IMR-90 (cell line): ENCODE data around the gene CEBPG.

Experiments used
- BHLHE40 ChIP-seq: fragments of 150-350 bp; IDR thresholded peaks from 2 replicates; pipeline ENCODE4 v1.6.1; 2016; ENCODE audit warnings: mild to moderate bottlenecking, low read depth, low read length
- CEBPB ChIP-seq: IDR thresholded peaks from 2 replicates; pipeline ENCODE4 v1.6.1; 2012; ENCODE audit warnings: low read depth, low read length, improper control_type of control experiment
- CHD1 ChIP-seq: IDR thresholded peaks from 2 replicates; pipeline ENCODE4 v1.6.1; 2012; ENCODE audit warnings: low read depth, low read length, improper control_type of control experiment
- FOS ChIP-seq: fragments of 150-350 bp; IDR thresholded peaks from 2 replicates; pipeline ENCODE4 v1.6.1; 2016; ENCODE audit warnings: low read depth, low read length
- MAFK ChIP-seq: IDR thresholded peaks from 2 replicates; pipeline ENCODE4 v1.6.1; 2012; ENCODE audit warnings: low read depth, low read length, improper control_type of control experiment
- MXI1 ChIP-seq: IDR thresholded peaks from 2 replicates; pipeline ENCODE4 v1.6.1; 2012; ENCODE audit warnings: low read depth, mild to moderate bottlenecking, low read length, moderate library complexity, borderline replicate concordance
- POLR2A ChIP-seq: IDR thresholded peaks from 2 replicates; pipeline ENCODE4 v1.6.1; 2012; ENCODE audit warnings: mild to moderate bottlenecking, low read depth, low read length
- RAD21 ChIP-seq: IDR thresholded peaks from 2 replicates; pipeline ENCODE4 v1.6.1; 2012; ENCODE audit warnings: low read length, improper control_type of control experiment
- RCOR1 ChIP-seq: IDR thresholded peaks from 2 replicates; pipeline ENCODE4 v1.6.1; 2012; ENCODE audit warnings: mild to moderate bottlenecking, low read length, improper control_type of control experiment; ENCODE audit not compliant: insufficient replicate concordance
- RFX5 ChIP-seq: IDR thresholded peaks from 2 replicates; pipeline ENCODE4 v1.8.0; 2012; ENCODE audit warnings: low read depth, mild to moderate bottlenecking, low read length, moderate library complexity
- SMC3 ChIP-seq: fragments of 150-350 bp; IDR thresholded peaks from 2 replicates; pipeline ENCODE4 v1.6.1; 2016; ENCODE audit warnings: low read depth, mild to moderate bottlenecking, antibody characterized with exemption, low read length, moderate library complexity
- USF2 ChIP-seq: fragments of 150-350 bp; IDR thresholded peaks from 2 replicates; pipeline ENCODE4 v1.6.1; 2017; ENCODE audit warnings: mild to moderate bottlenecking, antibody characterized with exemption, low read length, low read depth
- TF ChIP-seq, protein P1 (sequence below): conservative IDR thresholded peaks from 2 replicates; pipeline ENCODE4 v1.5.1; 2012; ENCODE audit warnings: mild to moderate bottlenecking, low read depth, low read length, improper control_type of control experiment
- TF ChIP-seq, protein P2 (sequence below): fragments of 150-350 bp; IDR thresholded peaks from 2 replicates; pipeline ENCODE4 v1.6.1; 2016; ENCODE audit warnings: low read depth, mild to moderate bottlenecking, low read length, moderate library complexity, borderline replicate concordance

- TF ChIP-seq, protein P1, sequence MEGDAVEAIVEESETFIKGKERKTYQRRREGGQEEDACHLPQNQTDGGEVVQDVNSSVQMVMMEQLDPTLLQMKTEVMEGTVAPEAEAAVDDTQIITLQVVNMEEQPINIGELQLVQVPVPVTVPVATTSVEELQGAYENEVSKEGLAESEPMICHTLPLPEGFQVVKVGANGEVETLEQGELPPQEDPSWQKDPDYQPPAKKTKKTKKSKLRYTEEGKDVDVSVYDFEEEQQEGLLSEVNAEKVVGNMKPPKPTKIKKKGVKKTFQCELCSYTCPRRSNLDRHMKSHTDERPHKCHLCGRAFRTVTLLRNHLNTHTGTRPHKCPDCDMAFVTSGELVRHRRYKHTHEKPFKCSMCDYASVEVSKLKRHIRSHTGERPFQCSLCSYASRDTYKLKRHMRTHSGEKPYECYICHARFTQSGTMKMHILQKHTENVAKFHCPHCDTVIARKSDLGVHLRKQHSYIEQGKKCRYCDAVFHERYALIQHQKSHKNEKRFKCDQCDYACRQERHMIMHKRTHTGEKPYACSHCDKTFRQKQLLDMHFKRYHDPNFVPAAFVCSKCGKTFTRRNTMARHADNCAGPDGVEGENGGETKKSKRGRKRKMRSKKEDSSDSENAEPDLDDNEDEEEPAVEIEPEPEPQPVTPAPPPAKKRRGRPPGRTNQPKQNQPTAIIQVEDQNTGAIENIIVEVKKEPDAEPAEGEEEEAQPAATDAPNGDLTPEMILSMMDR: no peak
- TF ChIP-seq POLR2A (no peak), MXI1 (no peak), CEBPB (no peak), SMC3 (no peak), USF2 (no peak), RFX5 (no peak), RCOR1 (no peak), RAD21 (no peak), FOS (no peak), MAFK (no peak), CHD1 (no peak), BHLHE40 (no peak)
- TF ChIP-seq, protein P2, sequence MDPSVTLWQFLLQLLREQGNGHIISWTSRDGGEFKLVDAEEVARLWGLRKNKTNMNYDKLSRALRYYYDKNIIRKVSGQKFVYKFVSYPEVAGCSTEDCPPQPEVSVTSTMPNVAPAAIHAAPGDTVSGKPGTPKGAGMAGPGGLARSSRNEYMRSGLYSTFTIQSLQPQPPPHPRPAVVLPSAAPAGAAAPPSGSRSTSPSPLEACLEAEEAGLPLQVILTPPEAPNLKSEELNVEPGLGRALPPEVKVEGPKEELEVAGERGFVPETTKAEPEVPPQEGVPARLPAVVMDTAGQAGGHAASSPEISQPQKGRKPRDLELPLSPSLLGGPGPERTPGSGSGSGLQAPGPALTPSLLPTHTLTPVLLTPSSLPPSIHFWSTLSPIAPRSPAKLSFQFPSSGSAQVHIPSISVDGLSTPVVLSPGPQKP: no peak
These were observed 43.8 kb upstream of the CEBPG start for GRCh38 chr19:33329736-33330135.
